HepG2 (cell line): ENCODE measurements around the gene SERPINA3. TPM values are rescaled to one million over a fixed set of nuclear protein-coding genes. Genes with fewer than 3 reads are reported as not detected.

Source experiments
- ASH2L ChIP-seq: fragments of 300-600, 200-600 bp; sonication (generic); IDR thresholded peaks from 2 replicates; pipeline ENCODE4 v1.7.0; 2017; ENCODE audit warnings: low read depth, mild to moderate bottlenecking, moderate library complexity, mixed read lengths, low read length; ENCODE audit not compliant: insufficient read length
- ATAD3A ChIP-seq: sonication (generic); formaldehyde crosslinking; IDR thresholded peaks from 2 replicates; pipeline ENCODE4 v1.4.0; 2020; ENCODE audit warnings: missing genetic modification reagents
- HNRNPUL1 ChIP-seq: fragments of 200-400 bp; formaldehyde crosslinking; IDR thresholded peaks from 2 replicates; pipeline ENCODE4 v1.6.1; 2017; ENCODE audit warnings: low read depth, mild to moderate bottlenecking, low read length, moderate library complexity
- MATR3 ChIP-seq: sonication (generic); formaldehyde crosslinking; IDR thresholded peaks from 2 replicates; pipeline ENCODE4 v1.4.0; 2020; ENCODE audit warnings: missing genetic modification reagents
- PAXIP1 ChIP-seq: sonication (generic); formaldehyde crosslinking; conservative IDR thresholded peaks from 2 replicates; pipeline ENCODE4 v1.4.0; 2020; ENCODE audit warnings: mild to moderate bottlenecking, missing genetic modification reagents, moderate library complexity
- POLR2AphosphoS2 ChIP-seq: IDR thresholded peaks from 2 replicates; pipeline ENCODE4 v1.6.1; 2011; ENCODE audit warnings: low read depth, low read length, improper control_type of control experiment
- SRF ChIP-seq: IDR thresholded peaks from 2 replicates; pipeline ENCODE4 v1.6.1; 2011; ENCODE audit warnings: mild to moderate bottlenecking, low read depth, low read length, moderate library complexity
- SUZ12 ChIP-seq: fragments of 150-350 bp; IDR thresholded peaks from 2 replicates; pipeline ENCODE4 v1.6.1; 2014; ENCODE audit warnings: low read depth, low read length
- TARDBP ChIP-seq: sonication (generic); formaldehyde crosslinking; IDR thresholded peaks from 2 replicates; pipeline ENCODE4 v1.8.0; 2022; ENCODE audit warnings: mild to moderate bottlenecking, missing genetic modification reagents
- TERF1 ChIP-seq: sonication (generic); formaldehyde crosslinking; IDR thresholded peaks from 2 replicates; pipeline ENCODE4 v1.8.0; 2022; ENCODE audit warnings: mild to moderate bottlenecking, missing genetic modification reagents, moderate library complexity
- TMF1 ChIP-seq: sonication (generic); formaldehyde crosslinking; IDR thresholded peaks from 2 replicates; pipeline ENCODE4 v1.8.1; 2022; ENCODE audit warnings: low read depth, missing genetic modification reagents
- ZFYVE20 ChIP-seq: sonication (generic); formaldehyde crosslinking; IDR thresholded peaks from 2 replicates; pipeline ENCODE4 v1.8.0; 2023; ENCODE audit warnings: low read depth, mild to moderate bottlenecking, moderate library complexity, missing genetic modification reagents, borderline replicate concordance
- ZNF441 ChIP-seq: sonication (generic); formaldehyde crosslinking; IDR thresholded peaks from 2 replicates; pipeline ENCODE4 v1.7.0; 2021; ENCODE audit warnings: missing genetic modification reagents, borderline replicate concordance
- ZNF616 ChIP-seq: sonication (generic); formaldehyde crosslinking; IDR thresholded peaks from 2 replicates; pipeline ENCODE4 v1.5.0; 2020; ENCODE audit warnings: low read depth, mild to moderate bottlenecking, missing genetic modification reagents
- ZNF773 ChIP-seq: sonication (generic); formaldehyde crosslinking; IDR thresholded peaks from 2 replicates; pipeline ENCODE4 v1.4.0; 2020; ENCODE audit warnings: missing genetic modification reagents, borderline replicate concordance
- polyA plus RNA-seq, 8 experiments: library from polyadenylated mRNA; depleted of rRNA in 3 of 8; stranded (reverse) in 7 of 8; unstranded in 1 of 8; fragments of >200 nt; fragmentation: Illumina TruSeq in 4 of 8; extraction: Trizol in 4 of 8; gene quantifications; 2 replicates each; pipeline versions ENCODE4 v1.2.1 to v1.2.3, GENCODE V29; 2011 to 2016; ENCODE audit warnings: low read depth in 4 of 8, missing spikeins in 1 of 8, mixed read lengths in 1 of 8; ENCODE audit not compliant: insufficient read depth in 1 of 8
- total RNA-seq, 5 experiments: library from RNA; depleted of rRNA; stranded (reverse); fragments of >200 nt; fragmentation: Illumina TruSeq; extraction: Trizol; gene quantifications; 2 replicates each; pipeline ENCODE4 v1.2.3, GENCODE V29; 2016; ENCODE audit warnings: low read depth in 1 of 5

SERPINA3 gene
- total and polyA plus RNA-seq, 2 of the 13 experiments (the other 11 are each of a cell fraction or from before 2014, with no cell fraction given), result 825 to 2,200 TPM

GRCh38 chr14:94612174-94612573 lies at the start of gene SERPINA3 (continued):
- TF ChIP-seq PAXIP1 (CRISPR knock-in tag), result no peak; the same call in 1 of the 2 replicates
- TF ChIP-seq MATR3 (CRISPR knock-in tag), result no peak
- no peak for TF ChIP-seq ZNF616 (CRISPR knock-in tag)
- TF ChIP-seq HNRNPUL1, result no peak
- no peak for TF ChIP-seq SRF
- TF ChIP-seq TMF1 (CRISPR knock-in tag), result no peak
- no peak for TF ChIP-seq TERF1 (CRISPR knock-in tag)
- no peak; the same call in 1 of the 2 replicates for TF ChIP-seq POLR2AphosphoS2
- no peak for TF ChIP-seq ASH2L
- no peak for TF ChIP-seq ZFYVE20
- no peak for TF ChIP-seq SUZ12
- TF ChIP-seq TARDBP (CRISPR knock-in tag), result peak; percentile 67; the same call in 1 of the 2 replicates
- TF ChIP-seq ZNF773, result no peak
- TF ChIP-seq ATAD3A, result no peak
- no peak for TF ChIP-seq ZNF441 (CRISPR knock-in tag)
